HG03575 (cell line): ENCODE measurements around the gene CALML5.
"Not testable (repeated sequence)": the region's sequence is repeated elsewhere in the genome, so short reads cannot be mapped to it uniquely, and the experiment has no call there.

ENCODE experiments used
- ATAC-seq: cut with Tn5 transposase; IDR thresholded peaks from one replicate; pipeline ENCODE4 v1.9.1; 2021; ENCODE audit not compliant: unreplicated experiment, insufficient number of reproducible peaks, low FRiP score; ENCODE audit errors: extremely low read depth

CALML5 gene

DNA sequence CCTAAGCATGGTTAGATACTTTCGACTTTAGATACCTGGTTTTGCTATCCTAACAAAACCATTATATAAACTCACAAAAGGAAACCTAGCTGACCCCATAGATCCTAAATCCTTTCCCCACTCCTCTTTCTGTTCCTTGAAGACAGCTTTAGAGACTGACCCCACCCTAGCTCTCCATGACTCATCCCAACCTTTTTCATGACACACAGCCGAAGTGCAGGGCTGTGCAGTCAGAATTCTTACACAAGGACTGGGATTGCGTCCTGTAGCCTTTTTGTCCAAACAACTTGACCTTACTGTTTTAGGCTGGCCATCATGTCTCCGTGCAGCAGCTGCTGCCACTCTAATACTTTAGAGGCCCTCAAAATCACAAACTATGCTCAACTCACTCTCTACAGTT is 24.7 kb downstream of the CALML5 start:
- not testable (repeated sequence) for ATAC-seq

DNA sequence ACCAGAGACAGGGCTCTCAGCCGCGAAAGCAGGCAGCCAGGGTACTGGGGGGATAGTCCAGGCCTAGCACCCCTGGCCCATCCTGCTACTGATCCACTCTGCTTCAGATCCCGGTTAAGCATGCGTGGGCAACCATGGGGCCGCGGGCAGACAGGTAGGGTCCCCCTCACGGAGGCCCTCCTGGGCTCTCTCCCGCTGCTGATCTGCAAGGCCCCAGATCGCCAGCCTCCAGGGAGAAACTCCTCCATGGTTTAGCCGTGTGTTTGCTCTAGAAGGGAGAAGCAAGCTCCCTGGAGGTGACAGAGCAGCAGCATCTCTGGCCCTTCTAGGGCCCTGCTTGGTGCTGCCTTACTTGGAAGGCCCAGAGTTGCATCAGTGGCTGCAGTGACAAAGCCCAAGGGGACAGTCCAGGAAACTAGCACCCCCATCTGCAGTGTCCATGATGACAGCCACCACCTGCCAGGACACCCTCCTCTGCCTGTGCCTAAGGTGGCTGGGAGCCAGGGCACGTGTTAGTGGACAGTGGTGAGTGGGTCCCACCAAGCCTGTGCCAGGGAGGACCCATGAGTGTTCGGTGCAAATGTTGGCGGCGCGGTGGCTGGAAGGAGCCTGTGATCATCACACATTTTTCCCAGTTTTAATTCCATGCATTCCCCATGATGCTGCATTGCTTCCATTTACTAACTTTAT is 29.2 kb downstream of the CALML5 start:
- ATAC-seq: no peak

DNA sequence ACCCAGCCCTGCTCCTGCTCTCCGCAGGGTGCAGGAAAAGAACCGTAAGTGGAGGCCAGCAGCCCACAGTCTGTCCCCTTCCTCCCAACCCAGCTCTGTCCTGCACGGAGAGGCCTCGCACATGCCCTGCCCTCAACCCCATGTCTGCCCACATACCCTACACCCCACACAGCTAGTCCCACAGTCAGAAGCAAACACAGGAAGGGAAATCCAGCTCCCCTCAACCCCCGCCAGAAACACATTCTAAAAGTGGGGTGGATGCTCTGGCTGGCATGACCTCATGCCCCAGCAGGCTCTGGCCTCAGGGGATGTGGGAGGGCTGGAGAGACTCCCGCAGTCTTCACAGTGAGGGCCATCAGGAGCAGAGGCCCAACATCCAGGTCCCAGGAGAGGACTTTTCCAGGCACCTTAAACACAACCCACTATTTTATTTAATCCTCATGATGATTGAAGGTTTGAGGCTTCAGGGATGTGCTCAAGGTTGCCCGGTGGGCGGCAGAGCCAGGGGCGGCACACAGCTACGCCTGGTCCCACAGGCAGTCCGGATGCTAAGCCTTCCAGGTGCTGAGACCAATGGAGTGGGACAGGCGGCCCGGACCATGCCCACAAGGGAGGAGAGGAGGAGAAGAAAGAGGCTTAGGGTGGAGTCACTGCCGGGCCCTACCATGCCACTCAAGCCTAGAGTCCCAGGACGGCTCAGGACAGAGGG is 29.9 kb downstream of the CALML5 start:
- no peak for ATAC-seq

DNA sequence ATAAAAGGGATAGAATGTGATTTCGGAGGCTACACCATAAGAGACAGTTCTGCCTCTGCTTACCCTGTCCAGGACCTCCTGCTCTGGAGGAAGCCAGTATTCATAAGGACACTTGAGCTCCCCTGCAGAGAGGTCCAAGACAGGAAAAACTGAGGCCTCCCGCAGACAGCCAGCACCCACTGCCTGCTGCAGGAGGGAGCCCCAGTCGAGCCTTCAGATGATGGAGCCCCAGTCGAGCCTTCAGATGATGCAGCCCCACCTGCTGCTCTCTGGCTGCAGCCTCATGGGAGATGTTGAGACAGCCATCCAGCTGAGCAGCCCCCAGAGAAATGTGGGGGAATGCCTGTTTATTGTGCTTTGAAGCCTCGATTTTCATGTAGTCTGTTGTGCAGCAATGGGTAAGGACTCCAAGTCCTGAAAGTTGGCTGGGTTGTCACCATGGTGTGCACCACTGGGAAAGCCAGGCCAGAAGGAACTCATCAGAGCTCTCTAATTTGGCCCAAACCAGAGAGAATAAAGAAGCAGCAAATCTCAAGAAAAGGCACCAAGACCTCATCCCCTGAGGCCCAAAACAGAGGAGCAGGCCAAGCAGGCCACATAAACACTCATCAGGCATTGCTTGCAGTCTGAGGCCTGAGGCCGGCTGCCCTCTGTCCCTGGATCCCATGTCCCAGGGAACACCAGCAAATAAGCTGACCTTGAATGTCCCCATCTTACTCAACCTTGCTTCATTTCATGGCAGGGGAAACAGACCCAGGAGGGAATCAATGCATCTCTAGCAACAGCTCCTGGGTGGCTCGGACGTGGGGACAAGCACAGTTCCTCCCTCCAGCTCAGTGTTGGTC is 30.9 kb downstream of the CALML5 start:
- no peak for ATAC-seq

DNA sequence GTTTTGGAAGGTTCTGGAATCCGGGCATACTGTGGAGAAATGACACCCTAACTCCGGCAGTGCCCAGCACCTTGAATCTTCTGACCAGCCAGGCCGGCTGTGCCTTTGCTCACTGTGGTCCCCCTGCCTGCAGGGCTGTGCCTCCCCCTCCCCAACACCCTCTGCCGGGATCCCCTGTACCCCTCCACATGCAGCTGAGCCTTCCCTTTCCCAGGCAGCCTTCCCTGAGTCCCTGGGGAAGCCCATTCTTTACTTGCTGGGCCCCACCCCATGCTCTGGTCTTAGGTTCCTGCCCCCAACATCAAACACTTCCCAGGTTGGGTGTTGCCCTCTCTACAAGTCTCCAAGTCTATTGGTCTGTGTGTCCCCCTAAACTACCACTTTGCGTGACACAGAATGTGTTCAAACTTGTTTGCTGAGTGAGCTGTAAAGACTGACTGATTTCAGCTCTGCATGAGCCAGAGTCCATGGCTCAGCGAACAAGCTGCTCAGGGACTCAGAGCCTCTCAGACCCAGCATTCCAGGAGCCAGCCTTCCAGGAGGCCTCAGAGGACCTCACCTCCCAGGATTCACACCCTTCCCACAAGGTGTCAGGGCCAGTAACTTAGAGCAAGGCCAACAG is 31.6 kb downstream of the CALML5 start:
- no peak for ATAC-seq

DNA sequence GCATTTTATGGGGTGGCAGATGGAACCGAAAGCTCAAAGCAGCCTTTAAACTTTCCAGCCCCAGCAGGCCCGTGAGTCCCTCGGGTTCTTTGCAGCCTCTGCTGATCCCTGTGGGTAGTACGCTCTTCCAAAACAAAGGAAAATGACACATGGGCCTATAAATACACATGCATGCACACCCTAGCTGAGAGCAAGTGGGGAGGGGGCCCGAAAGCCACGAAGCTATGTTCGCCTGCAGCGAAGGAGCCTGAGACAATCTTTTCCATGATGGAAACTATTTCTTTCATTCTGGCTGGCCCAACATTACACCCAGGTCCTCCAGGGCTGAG is 32.2 kb downstream of the CALML5 start:
- ATAC-seq: no peak

DNA sequence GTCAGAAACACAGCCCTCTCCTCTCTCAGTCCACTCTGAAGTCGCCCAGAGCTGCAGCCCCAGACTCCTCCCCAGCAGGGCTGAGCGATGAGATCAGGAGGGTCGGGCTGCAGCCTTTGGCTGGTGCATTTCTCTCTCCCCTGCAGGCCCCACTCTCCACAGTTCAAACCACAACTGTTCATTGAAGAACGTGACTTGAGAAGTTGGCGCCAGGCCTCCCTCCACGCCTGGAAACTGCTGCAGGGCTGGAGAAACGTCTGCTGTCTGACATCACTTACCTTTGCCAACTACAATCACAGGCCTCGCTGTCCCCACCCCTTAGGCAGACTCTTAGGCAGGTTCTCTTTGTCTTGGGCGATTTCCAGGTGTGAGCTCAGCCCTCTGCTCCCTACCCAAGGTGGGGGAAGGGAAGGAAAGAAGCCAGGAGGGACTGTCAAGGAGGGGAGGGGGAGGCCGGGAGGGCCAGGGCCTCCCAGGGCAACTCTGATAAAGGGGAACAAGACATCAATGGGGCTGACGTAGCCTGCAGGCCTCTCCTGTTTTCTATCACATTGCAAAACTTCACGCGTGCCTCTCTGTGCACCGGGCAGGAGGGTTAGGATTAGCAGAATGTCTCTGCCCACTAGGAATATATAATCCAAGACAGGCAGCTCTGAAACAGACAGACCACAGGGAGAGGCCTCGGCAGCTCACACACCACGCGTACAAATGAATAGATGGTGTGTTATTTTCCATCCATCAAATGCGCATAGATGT is 32.7 kb downstream of the CALML5 start:
- ATAC-seq: no peak

GRCh38 chr10:5465976-5466450 is 33.4 kb downstream of the CALML5 start:
- no peak for ATAC-seq

DNA sequence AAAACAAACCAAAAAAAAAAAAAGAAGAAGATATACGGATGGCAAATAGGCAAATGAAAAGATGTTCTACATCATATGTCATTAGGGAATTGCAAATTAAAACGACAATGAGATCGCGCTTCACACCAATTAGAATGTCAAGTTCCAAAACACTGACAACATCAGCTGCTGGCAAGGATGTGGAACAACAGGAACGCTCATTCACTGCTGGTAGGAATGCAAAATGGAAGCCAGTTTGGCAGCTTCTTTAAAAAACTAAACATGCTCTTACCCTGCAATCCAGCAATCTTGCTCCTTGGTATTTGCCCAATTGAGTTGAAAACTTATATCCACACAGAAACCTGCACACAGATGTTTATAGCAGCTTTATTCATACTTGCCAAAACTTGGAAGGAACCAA is 34.8 kb downstream of the CALML5 start:
- ATAC-seq: no peak

GRCh38 chr10:5462841-5463293 is 36.5 kb downstream of the CALML5 start:
- ATAC-seq: no peak

GRCh38 chr10:5461914-5462840 is 37.2 kb downstream of the CALML5 start:
- no peak for ATAC-seq

DNA sequence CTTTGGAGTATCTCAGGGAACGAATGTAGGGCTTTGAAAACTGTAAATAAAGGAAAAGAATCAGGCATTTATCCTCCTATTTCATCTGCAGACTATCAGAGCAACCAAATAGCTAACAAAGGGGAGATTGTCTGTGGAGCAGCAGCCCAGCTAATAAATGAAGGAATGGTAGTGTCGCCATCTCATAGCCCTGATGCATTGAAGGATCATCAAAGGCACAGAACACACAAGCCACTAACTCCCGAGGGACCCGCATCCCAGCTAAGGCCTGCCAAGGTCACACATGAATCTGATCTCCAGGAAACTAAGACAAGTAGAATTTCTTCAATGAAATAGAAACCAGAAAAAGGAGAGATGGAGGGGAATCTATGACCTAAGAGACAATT is 38.2 kb downstream of the CALML5 start:
- no peak for ATAC-seq

- ATAC-seq: no peak
Observed at GRCh38 chr10:5460468-5461202, 38.7 kb downstream of the CALML5 start.

- no peak for ATAC-seq
Observed at GRCh38 chr10:5458949-5459747, 40.2 kb downstream of the CALML5 start.

- no peak for ATAC-seq
Observed at GRCh38 chr10:5458425-5458824, 40.9 kb downstream of the CALML5 start.

DNA sequence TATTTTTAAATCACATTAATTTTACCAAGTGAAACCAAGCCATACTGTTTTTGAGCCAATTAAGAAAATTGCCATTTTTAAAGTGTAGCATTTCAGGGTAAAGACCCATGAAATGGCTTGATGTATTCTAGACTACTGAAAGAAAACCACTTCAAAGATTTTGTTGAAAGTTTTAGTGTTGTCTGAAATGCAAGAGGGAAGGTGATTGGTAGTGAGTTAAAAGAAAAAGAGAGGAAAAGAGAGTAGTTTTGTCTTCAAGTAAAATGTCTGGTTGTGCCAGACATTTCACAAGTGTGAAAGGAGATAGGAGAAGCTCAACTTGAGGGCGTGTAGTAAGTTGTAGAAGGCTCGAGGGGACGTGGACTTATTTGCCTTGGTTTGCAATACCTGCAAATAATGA is 41.6 kb downstream of the CALML5 start:
- ATAC-seq: no peak
